Activated naive CD8-positive, alpha-beta T cell (primary cell): ENCODE results near the gene SPHKAP.
"Not testable (repeated sequence)": the region's sequence is repeated elsewhere in the genome, so short reads cannot be mapped to it uniquely, and the experiment has no call there.

Source experiments
- H3K27ac Mint-ChIP-seq: one replicate; pipeline ENCODE4 v1.8.0; 2021; ENCODE audit warnings: mixed read lengths
- H3K27me3 Mint-ChIP-seq: one replicate; pipeline ENCODE4 v1.8.0; 2021; ENCODE audit warnings: mixed read lengths
- H3K36me3 Mint-ChIP-seq: one replicate; pipeline ENCODE4 v1.8.0; 2021; ENCODE audit warnings: mixed read lengths
- H3K4me1 Mint-ChIP-seq: one replicate; pipeline ENCODE4 v1.8.0; 2021; ENCODE audit warnings: low read depth, mixed read lengths
- H3K4me3 Mint-ChIP-seq: one replicate; pipeline ENCODE4 v1.8.0; 2021; ENCODE audit warnings: mild to moderate bottlenecking, mixed read lengths
- H3K9me3 Mint-ChIP-seq: one replicate; pipeline ENCODE4 v1.8.0; 2021; ENCODE audit warnings: low read depth, mixed read lengths

SPHKAP gene

DNA sequence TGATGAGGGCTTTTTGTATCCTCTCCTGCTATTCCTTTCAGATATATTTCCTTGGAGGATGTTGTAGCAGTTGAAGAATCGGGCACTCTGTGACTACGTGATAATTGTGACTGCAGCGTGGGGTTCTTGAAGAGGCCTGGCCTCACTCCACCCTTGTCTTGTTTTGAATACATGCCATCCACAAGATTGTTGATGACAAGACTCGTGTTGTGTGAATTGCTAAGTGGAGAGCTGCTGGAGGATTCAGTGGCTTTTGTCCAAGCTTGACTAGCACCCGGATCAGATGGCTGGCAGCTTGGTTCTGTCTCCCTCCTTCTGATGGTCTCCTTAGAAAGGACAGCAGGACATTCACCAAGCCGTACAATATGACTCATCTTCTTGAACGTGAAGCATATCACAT is 163.2 kb downstream of the SPHKAP start:
- H3K4me3 Mint-ChIP-seq: no peak overlapping the region
- H3K9me3 Mint-ChIP-seq: peaks cover 11% of the 10 kb centered on the region
- H3K27ac Mint-ChIP-seq: no peak overlapping the region
- H3K27me3 Mint-ChIP-seq: no peaks in the 10 kb centered on the region
- no peaks in the 10 kb centered on the region for H3K36me3 Mint-ChIP-seq
- H3K4me1 Mint-ChIP-seq: no peaks in the 10 kb centered on the region

DNA sequence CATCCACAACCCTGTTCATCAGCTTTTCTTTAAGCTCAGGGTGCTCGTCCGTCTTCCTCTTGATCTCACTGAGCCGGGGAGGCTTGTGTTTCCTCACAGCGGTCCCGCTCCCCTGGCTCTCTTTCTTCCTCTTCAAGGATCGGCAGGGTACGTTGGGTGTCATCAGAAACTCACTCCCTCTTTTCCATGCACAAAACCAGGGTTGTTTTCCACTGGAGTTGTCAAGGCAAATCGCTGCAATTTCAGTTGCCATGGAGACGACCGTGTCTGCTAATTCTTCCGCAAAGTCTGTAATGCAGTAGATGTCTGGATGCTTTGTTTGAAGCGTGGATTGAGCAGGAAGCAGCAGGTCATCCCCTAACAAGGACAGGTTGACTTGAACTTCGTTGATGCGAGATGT is 163.7 kb downstream of the SPHKAP start:
- no peaks in the 10 kb centered on the region for H3K4me1 Mint-ChIP-seq
- no peaks in the 10 kb centered on the region for H3K36me3 Mint-ChIP-seq
- H3K9me3 Mint-ChIP-seq: peaks cover 6% of the 10 kb centered on the region
- H3K4me3 Mint-ChIP-seq: no peak overlapping the region
- no peaks in the 10 kb centered on the region for H3K27me3 Mint-ChIP-seq
- no peak overlapping the region for H3K27ac Mint-ChIP-seq

DNA sequence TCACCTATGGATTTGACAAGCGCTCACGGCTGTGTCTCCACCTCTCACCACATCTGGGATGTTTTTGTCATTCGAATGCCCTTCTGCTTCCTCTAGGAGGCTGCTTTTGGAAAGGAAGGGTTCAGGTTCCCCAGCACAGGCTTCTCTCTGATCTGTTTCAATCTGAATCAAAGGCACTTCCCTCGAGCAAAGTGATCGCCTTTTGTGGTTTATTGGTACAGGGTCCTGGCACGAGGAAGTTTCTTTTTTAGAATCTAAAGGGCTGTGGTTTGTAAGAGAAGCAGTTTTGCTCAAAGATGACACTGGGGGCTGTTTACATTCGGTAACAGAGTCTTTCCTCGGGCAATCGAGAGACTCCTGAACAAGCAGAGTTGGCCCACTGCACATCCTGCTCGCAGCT is 165.1 kb downstream of the SPHKAP start:
- Mint-ChIP-seq H3K4me3 (no peak overlapping the region), H3K27ac (no peak overlapping the region), H3K9me3 (peaks cover 7% of the 10 kb centered on the region), H3K27me3 (no peaks in the 10 kb centered on the region), H3K4me1 (no peaks in the 10 kb centered on the region), H3K36me3 (no peaks in the 10 kb centered on the region)

DNA sequence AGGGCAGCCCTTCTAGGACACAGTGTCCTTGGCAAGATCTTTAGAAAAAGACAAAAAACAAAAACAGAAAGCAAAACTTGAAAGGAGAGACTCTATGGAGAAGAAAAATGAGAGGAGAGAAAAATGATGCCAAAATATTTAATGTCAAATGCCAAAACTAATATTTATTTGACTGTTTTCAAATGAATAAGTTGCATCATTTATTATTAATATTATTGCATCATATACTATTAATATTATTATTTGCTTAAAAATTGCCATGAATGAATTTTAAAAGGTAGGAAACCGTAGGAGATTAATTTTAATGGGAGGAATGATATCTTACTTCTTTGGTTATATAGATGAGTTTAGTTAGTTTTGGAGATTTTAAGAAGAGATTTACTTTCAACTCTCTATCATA is 165.7 kb downstream of the SPHKAP start:
- H3K4me1 Mint-ChIP-seq: no peaks in the 10 kb centered on the region
- H3K27me3 Mint-ChIP-seq: no peaks in the 10 kb centered on the region
- H3K9me3 Mint-ChIP-seq: peaks cover 7% of the 10 kb centered on the region
- no peak overlapping the region for H3K27ac Mint-ChIP-seq
- no peaks in the 10 kb centered on the region for H3K36me3 Mint-ChIP-seq
- no peak overlapping the region for H3K4me3 Mint-ChIP-seq

DNA sequence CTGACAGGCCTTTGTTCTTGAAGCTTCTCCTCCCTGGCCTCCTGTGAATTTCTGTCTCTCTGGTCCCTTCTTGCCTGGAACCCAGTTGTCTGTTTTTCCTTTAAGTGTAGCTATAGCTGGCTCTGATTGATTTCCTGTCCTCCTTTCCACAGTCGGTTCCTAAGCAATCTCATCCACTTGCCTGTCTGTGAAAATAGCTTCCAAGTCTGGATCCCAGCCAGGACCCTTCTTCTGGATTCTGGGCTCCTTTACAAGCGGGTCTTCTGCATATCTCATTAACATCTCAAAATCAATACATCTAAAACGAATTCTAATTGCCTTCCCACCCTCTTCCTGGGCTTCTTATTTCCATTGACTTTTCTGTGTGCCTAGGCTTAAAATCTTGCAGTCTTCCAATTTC is 185.1 kb downstream of the SPHKAP start:
- no peaks in the 10 kb centered on the region for H3K4me1 Mint-ChIP-seq
- H3K9me3 Mint-ChIP-seq: peaks cover 5% of the 10 kb centered on the region
- no peak overlapping the region for H3K27ac Mint-ChIP-seq
- H3K4me3 Mint-ChIP-seq: no peak overlapping the region
- H3K27me3 Mint-ChIP-seq: no peaks in the 10 kb centered on the region
- H3K36me3 Mint-ChIP-seq: no peaks in the 10 kb centered on the region

DNA sequence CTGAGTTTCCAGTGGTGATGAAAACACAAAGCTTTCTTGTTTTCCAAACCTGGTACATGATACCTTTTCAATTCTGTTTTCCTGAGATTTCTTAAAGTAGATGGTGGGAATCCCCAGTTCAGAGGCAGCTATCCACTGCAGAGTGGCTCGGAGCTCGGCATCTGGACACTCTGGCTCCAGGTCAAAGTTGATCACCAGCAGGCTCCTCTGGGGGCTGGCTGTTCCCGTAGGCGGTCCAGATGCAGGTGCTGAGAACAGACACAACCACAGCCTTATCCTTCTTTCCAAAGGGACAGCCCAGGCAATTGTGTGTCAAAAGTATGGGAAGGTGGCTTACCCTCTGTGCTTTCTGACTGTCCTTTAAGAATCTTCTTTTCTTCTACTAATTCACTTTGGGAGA is 190.6 kb downstream of the SPHKAP start:
- Mint-ChIP-seq H3K4me3 (no peak overlapping the region), H3K4me1 (no peaks in the 10 kb centered on the region), H3K27me3 (no peaks in the 10 kb centered on the region), H3K9me3 (no peaks in the 10 kb centered on the region), H3K36me3 (no peaks in the 10 kb centered on the region), H3K27ac (no peak overlapping the region)

DNA sequence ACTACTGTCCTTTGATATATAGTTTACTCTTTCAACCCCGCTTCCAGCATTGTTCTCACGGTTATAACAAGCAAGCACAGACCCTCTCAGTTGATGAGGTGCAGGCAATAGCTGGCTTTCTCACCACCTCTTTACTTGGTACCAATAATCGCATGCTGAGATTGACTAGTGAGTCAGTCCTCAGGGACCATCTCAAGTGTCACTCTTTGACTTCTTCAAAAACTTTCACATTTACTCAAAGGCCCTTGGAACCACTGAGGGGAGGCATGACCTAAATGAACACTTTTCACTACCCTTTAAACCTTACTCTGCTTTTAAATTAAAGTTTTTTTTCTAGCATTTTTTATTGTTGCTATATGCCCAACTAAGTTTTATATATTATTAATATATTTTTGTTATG is 208.2 kb downstream of the SPHKAP start:
- H3K36me3 Mint-ChIP-seq: no peaks in the 10 kb centered on the region
- H3K27ac Mint-ChIP-seq: no peak overlapping the region
- H3K27me3 Mint-ChIP-seq: no peaks in the 10 kb centered on the region
- no peaks in the 10 kb centered on the region for H3K4me1 Mint-ChIP-seq
- no peaks in the 10 kb centered on the region for H3K9me3 Mint-ChIP-seq
- H3K4me3 Mint-ChIP-seq: no peak overlapping the region

DNA sequence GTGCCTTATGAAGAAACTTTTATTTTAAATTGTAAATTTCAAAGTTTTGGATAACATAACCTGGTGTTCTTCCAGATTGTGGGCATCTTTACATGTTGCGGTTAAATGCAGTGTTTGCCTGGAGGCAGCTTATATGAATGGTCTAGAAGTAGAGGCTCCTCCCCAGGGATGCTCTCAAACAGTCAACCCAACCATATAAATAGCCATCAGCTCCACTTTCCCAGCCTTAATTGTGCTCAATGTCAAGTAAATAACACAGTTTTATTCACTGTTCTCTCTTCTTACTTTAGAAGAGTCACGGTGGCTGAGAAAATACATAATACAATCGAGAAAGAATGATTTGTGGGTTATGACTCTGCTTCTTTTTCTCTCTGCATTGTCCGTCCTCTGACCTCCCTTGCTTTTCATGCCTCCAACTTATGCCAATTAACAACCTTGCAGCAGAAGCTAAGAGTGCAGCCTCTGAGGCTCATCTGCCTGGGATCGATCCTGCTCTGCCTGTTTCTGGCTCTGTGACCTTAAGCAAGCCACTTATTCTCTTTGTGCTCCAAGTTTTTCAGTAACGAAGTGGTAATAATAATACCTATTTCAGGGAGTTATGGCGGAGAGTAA is 209.8 kb downstream of the SPHKAP start:
- no peaks in the 10 kb centered on the region for H3K27me3 Mint-ChIP-seq
- no peaks in the 10 kb centered on the region for H3K9me3 Mint-ChIP-seq
- H3K4me3 Mint-ChIP-seq: no peak overlapping the region
- H3K4me1 Mint-ChIP-seq: no peaks in the 10 kb centered on the region
- no peaks in the 10 kb centered on the region for H3K36me3 Mint-ChIP-seq
- no peak overlapping the region for H3K27ac Mint-ChIP-seq

DNA sequence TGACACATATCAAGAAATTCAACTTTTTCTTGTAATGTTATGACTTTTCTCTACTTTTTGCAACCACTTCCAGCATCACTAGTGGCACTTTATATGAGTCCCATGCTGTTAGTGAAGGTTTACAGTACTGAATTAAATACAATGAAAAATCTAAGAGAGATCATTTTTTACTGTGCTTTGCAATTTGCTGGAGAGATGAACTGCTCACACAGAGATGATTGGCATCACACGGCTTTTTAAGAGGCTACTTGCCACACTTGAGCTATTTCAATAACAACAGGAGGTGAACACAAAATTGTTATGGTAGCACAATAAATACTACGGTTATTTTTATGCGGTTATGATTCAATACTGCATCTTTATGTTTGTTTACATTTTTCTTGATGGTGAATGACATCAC is 221.2 kb downstream of the SPHKAP start:
- Mint-ChIP-seq H3K27me3 (peaks cover 1% of the 10 kb centered on the region), H3K27ac (no peak overlapping the region), H3K4me1 (no peaks in the 10 kb centered on the region), H3K9me3 (peaks cover 3% of the 10 kb centered on the region), H3K36me3 (no peaks in the 10 kb centered on the region), H3K4me3 (no peak overlapping the region)

DNA sequence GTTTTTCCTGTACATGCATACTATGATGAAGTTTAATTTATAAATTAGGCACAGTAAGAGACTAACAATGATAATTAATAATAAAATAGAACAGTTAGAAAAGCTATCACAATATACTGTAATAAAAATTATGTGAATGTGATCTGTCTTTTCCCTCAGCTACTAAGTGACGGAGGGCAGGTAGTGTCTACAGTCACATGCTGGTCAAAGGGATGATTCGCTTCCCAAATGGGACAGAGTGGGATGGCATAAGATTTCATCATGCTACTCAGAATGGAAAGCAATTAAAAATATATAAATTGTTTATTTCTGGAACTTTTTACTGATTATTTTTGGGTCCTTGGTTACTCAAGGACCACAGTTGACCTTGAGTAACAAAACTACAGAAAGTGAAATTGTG is 238.5 kb downstream of the SPHKAP start:
- peaks cover 2% of the 10 kb centered on the region for H3K36me3 Mint-ChIP-seq
- H3K4me3 Mint-ChIP-seq: no peak overlapping the region
- H3K27me3 Mint-ChIP-seq: peaks cover 5% of the 10 kb centered on the region
- no peaks in the 10 kb centered on the region for H3K4me1 Mint-ChIP-seq
- H3K27ac Mint-ChIP-seq: no peak overlapping the region
- no peaks in the 10 kb centered on the region for H3K9me3 Mint-ChIP-seq

DNA sequence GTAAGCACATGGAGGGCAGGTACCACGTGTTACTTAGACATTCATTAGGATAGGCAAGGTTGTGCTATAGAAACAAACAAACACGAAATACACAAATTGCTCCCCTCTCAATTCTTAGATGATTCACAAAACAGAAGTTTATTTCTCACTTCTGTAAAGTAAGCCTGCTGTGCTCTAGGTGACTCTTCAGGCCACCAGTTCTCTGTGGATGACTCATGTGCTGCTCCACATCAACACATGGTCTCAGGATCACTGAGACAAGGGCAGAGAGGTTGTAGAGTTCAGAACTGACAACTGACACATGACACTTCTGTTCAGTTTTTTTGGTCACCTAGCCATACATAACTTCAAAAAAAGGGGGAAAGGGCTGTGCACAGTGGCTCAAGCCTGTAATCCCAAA is 239.5 kb downstream of the SPHKAP start:
- Mint-ChIP-seq H3K9me3 (no peaks in the 10 kb centered on the region), H3K4me1 (no peaks in the 10 kb centered on the region), H3K27me3 (peaks cover 4% of the 10 kb centered on the region), H3K27ac (no peak overlapping the region), H3K4me3 (no peak overlapping the region), H3K36me3 (peaks cover 2% of the 10 kb centered on the region)

DNA sequence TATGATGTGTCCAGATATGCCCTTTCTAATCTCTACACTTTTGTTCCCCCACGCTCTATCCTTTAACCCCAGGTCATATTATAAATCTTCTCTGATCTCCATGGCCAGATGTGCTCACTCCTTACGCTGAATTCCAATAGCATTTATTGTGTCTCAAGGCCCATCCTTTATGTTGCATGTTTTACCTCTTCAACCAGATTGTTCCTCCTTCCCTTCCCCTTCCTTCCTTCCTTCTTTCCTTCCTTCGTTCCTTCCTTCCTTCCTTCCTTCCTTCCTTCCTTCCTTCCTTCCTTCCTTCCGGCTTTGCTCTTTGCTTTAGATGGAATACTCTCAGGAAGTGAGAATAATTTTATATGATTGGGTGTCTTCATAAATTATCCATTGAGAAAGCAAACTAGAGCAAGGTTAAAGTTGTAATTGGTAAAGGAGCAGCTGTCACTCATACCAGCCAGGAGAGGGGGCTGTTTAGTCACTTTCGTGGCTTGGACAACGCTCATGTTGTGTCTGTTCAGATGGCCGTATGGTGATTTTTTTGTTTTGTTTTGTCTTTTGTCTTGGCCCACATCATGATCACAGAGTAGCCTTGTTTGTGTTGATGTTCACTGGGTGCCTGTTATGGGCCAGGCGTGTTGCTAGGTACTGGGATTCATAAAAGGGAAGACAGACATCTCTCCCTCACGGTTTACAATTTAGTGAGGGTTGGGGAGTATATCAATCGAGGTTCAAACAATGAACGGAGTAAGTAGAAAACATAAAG is 242.0 kb downstream of the SPHKAP start:
- H3K36me3 Mint-ChIP-seq: no peaks in the 10 kb centered on the region
- no peak overlapping the region for H3K4me3 Mint-ChIP-seq
- no peaks in the 10 kb centered on the region for H3K9me3 Mint-ChIP-seq
- H3K27me3 Mint-ChIP-seq: peaks cover 4% of the 10 kb centered on the region
- no peak overlapping the region for H3K27ac Mint-ChIP-seq
- H3K4me1 Mint-ChIP-seq: no peaks in the 10 kb centered on the region

DNA sequence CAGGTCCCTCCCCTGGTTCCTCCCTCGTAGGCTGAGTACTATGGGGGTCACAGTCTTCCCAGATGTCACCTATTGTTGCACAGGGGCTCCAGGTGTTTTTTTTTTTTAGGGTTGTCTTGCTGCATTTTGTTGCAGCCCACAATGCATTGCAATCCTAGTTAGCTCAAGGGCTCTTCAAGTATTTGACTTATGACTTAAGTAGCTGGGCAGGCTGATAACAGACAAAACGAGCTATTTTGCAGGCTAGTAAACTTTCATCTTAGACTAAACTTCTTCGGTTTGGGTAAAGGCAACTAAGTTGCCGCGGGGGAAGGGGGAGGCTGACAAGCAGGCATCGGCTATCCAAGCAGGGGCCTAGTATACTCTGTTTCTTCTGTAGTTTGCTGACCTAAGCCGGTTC is 245.2 kb downstream of the SPHKAP start:
- not testable (repeated sequence) for H3K4me3 Mint-ChIP-seq, H3K36me3 Mint-ChIP-seq, H3K27ac Mint-ChIP-seq

DNA sequence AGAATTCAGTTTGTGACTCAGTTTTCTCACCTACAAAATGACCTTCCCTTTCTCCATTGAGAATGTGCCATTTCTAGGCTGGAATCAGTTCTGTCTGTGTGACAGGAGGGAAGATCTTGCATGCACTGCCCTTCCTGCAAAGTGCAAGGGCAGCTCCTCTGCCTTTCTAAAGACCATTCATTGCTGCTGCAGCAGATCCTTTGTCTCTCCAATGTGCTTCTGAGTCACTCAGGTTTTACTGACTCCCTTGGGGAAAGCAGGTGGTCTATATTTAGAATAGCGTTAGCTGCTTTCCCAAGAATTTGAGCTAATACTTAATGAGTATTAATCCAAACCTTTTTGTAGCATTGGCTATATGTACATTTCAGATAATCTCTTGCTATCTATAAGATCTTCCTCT is 247.6 kb downstream of the SPHKAP start:
- no peak overlapping the region for H3K27ac Mint-ChIP-seq
- no peaks in the 10 kb centered on the region for H3K9me3 Mint-ChIP-seq
- H3K4me1 Mint-ChIP-seq: no peaks in the 10 kb centered on the region
- H3K36me3 Mint-ChIP-seq: no peaks in the 10 kb centered on the region
- no peaks in the 10 kb centered on the region for H3K27me3 Mint-ChIP-seq
- H3K4me3 Mint-ChIP-seq: no peak overlapping the region

More for the DNA sequence above, 245.2 kb downstream of the SPHKAP start:
- not testable (repeated sequence) for H3K4me1 Mint-ChIP-seq, H3K27me3 Mint-ChIP-seq, H3K9me3 Mint-ChIP-seq

DNA sequence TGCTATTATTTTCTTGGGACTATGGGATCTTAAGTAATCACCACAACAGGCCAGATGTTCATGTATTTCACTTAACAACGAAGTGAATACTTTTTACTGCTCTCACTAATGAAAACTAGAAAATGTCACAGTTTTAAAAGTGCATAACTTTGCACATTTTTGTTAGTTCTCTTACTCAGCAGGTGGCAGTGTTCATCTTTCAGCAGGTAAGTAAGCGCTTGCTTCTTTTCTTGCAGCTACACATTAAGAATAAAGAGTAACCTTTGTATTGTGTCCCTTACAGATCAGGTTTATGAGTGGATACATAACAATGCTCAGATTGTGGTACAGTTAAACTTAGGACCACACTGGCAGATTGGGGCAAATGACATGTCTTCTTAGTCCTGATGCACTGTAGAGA is 249.1 kb downstream of the SPHKAP start:
- Mint-ChIP-seq H3K27me3 (no peaks in the 10 kb centered on the region), H3K4me3 (no peak overlapping the region), H3K27ac (no peak overlapping the region), H3K4me1 (no peaks in the 10 kb centered on the region), H3K9me3 (peaks cover 4% of the 10 kb centered on the region), H3K36me3 (no peaks in the 10 kb centered on the region)

DNA sequence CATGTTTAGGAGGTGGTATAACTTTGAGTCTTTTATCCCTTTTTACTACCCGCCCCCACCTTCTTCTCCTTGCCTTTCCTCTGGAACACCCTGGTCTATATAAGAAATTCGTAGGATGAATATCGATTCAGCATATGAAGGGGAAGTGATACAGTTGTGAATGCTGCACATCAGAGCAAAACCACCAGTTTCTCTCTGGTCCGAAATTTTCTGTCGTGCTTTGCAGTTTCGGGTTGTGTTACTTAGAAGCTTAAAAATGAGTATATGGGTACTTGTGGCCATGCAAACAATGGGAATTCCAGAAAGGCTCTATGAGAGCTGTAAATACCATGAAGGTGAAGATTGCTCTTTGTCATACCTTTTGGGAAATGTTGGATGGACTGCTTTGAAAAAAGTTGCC is 249.5 kb downstream of the SPHKAP start:
- Mint-ChIP-seq H3K9me3 (peaks cover 8% of the 10 kb centered on the region), H3K27ac (no peak overlapping the region), H3K4me3 (no peak overlapping the region), H3K4me1 (no peaks in the 10 kb centered on the region), H3K36me3 (no peaks in the 10 kb centered on the region), H3K27me3 (no peaks in the 10 kb centered on the region)
